HTR-8/SVneo (cell line): ENCODE results near the gene PCK2.

Source experiments
- DNase-seq: peaks from one replicate; pipeline ENCODE4 v3.0.0; 2011; ENCODE audit warnings: low spot score, mixed read lengths; ENCODE audit not compliant: insufficient read length
- FAIRE-seq: peaks from 2 replicates; lab custom pipeline; 2011; peaks lifted over from hg19 to GRCh38; lab: Jason Lieb, UNC

Gene PCK2

GRCh38 chr14:24113379-24113800 is 19.3 kb downstream of the PCK2 start:
- DNase-seq (no peak), FAIRE-seq (no peak)

DNA sequence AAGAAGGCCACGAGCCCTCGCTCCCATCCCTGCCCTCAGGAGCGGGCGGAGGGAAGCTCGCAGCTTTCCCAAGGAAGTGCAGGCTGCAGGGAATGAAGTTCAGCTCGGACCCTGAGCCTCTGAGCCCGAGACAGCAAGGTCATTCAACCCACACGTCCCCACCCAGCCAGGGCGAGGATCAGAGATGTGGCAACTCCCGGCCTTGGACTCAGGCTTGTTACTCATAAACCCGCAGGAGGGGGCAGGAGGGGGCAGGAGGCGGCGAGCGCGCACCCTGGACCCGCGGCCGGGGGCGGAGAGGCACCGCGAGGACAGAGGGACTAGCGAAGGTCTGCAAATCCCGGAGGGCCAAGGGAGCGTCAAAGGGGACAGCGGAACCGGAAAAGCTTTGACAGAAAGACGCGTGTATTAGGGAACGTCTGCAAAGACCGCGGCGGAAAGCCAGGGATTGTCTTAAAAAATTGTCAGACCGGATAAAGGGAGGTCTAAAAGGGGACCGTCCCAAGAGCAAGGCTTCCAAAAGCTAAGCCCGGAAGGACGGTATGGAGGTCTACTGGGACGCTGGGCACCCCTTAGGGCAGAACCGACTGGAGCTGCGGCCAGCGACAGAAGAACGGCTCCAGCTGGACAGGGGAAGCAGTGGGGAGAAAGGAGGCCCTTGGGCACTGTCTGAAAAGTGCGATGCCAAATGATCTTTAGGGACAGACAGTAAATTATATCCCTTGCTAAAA is 19.9 kb downstream of the PCK2 start:
- FAIRE-seq = no peak
- peak; percentile 61 for DNase-seq

DNA sequence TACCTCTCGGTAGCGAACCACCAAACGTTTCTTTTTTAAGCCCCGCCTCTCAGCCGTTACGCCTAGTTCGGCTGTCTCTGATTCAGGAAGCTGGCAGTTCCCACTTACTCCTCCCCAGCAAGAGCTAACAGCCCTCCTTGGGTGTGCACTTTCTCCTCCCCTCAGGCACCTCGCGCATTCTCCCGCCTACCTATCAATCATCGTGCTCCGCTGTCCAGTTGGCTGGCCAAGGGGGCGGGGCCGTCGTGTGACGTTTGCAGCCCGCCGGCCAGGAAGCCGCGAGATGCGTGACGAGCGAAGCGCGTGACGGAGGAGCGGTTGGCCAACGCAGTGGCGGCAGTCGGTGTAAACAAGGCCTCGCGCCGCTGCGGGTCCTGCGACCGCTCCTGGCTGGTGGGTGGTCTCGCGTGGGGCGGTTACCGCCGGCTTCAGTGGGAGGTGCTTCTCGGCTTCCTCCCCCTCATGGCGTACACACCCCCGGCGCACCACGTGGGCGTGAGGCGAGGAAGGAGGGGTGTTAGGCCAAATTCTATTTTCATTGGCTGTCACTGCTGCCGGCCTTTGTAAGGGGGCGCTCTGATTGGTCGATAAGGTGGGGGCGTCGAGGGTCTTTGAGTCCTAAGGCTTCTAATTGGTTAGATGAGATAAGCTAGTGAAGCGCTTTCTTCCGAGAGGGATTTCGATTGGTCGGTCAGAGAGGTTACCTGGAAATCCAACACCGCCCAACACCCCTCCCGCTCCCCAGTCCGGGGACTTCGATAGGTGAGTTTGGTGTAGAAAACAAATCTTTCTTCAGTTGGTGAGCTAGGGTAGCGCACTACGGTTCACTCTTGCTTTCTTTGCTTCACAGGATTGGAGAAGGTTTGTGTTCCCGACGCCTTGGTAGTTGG is 20.7 kb downstream of the PCK2 start, which contains the start of the genes DCAF11 and NRL:
Gene DCAF11, plus strand, starts transcription at position 246 of the 890 bp plus-strand sequence. CDS start 818 bp downstream, outside the sequence.
Gene NRL, minus strand, starts transcription at position 418 of the 890 bp plus-strand sequence. CDS start 32,101 bp downstream, outside the sequence.
- FAIRE-seq (peak; percentile 79), DNase-seq (peak; percentile 93)

- DNase-seq (no peak), FAIRE-seq (no peak)
Observed at GRCh38 chr14:24115422-24116127, 21.5 kb downstream of the PCK2 start.

GRCh38 chr14:24116128-24116814 is 22.2 kb downstream of the PCK2 start:
- FAIRE-seq (no peak), DNase-seq (no peak)

GRCh38 chr14:24117179-24117578 is 23.1 kb downstream of the PCK2 start:
- FAIRE-seq (no peak), DNase-seq (no peak)

- DNase-seq = no peak
- FAIRE-seq = no peak
Observed at GRCh38 chr14:24119691-24120090, 25.6 kb downstream of the PCK2 start.

GRCh38 chr14:24121210-24121609 is 27.1 kb downstream of the PCK2 start:
- FAIRE-seq = no peak

GRCh38 chr14:24122416-24122815 is 28.3 kb downstream of the PCK2 start:
- DNase-seq = no peak
- FAIRE-seq = no peak

More at GRCh38 chr14:24121210-24121609, 27.1 kb downstream of the PCK2 start:
- DNase-seq = no peak

GRCh38 chr14:24122898-24123297 is 28.8 kb downstream of the PCK2 start:
- FAIRE-seq (no peak), DNase-seq (no peak)

- DNase-seq = no peak
- no peak for FAIRE-seq
Observed at GRCh38 chr14:24123424-24124417, 29.6 kb downstream of the PCK2 start.

DNA sequence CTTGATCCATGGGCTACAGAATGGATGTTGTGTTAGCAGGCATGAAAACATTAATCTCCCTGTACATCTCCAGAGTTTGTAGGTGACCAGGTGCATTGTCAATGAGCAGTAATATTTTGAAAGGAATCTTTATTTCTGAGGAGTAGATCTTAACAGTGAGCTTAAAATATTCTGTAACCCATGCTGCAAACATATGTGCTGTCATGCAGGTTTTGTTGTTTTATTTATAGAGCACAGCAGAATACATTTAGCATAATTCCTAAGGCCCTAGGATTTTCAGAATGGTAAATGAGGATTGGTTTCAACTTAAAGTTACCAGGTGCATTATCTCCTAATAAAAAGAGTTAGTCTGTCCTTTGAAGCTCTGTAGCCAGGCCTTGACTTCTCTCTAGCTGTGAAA is 32.8 kb downstream of the PCK2 start:
- FAIRE-seq = no peak

DNA sequence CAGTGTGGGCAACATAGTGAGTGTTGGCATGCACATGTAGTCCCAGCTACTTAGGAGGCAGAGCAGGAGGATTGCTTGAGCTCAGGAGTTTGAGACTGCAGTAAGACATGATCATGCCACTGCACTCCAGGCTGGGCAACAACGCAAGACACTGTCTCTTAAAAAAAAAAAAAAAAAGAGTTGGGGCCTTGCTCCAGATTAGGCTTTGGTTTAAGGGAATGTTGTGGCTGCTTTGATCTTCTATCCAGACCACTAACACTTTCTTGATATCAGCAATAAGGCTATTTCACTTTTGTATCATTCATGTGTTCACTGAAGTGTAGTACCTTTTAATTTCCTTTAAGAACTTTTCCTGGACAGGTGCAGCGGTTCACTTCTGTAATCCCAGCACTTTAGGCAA is 33.6 kb downstream of the PCK2 start:
- DNase-seq = no peak
- FAIRE-seq = no peak

More for the DNA sequence above, 32.8 kb downstream of the PCK2 start:
- no peak for DNase-seq

DNA sequence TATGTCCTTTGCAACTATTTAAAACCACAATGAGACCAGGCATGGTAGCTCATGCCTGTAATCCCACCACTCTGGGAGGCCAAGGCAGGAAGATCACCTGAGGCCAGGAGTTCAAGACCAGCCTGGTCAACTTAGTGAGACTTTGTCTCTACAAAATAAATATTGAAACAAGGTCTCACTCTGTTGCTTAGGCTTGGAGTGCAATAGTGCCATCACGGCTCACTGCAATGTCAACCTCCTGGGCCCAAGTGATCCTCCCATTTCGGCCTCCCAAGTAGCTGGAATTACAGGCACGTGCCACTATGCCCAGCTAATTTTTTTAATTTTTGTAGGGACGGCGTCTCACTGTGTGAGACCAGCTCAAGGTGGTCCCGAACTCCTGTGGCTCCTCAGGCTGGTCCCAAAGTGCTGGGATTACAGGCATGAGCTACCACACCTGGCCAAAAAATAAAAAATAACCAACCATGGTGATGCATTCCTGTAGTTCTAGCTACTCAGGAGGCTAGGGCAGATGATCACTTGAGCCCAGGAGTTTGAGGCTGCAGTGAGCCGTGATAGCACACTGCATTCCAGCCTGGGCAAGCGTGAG is 35.4 kb downstream of the PCK2 start:
- FAIRE-seq (no peak), DNase-seq (no peak)

GRCh38 chr14:24130380-24130716 is 36.2 kb downstream of the PCK2 start, which contains the start of gene FITM1:
Gene FITM1 (plus strand): TSS chr14:24130659. CDS start chr14:24131564, 905 bp downstream.
- DNase-seq = no peak
- no peak for FAIRE-seq

DNA sequence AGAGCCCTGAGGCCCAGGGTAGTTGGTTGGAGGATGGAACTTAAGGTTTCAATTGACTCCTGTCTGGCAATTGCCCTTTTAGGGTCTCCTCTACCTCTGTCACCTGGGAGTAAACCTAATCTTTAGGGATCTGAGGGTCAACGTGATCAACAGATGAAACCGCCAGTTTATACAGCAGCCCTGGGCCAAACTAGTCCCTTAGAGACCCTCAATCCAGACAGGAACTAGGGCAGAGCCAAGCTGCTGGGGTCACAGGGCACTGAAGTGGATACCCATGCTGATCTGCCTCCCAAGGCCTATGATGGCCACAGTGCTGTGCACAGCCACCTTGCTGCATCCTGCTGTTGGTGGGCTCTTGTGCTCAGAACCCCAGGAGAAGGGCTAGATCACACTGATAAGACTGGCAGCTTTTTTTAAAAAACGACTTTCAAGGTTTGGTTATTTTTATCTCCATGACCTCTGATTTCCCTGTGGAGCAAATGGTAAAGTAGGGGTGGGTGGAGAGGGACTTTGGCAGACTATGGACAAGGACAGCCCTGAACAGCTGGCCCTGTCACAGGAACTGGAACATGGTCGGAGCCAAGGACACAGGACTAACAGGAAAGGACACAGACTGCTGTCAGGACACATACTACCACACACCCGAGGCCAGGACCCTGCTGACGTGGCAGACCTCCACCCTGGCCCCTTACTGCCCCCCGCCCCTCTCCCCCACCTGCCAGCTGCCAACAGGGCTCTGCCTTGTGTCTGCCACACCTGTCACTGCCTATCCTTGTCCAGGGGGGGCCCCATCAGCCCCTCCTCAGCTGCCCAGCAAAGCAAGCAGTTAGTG is 36.8 kb downstream of the PCK2 start:
- FAIRE-seq (no peak), DNase-seq (no peak)

GRCh38 chr14:24131549-24131966 is 37.4 kb downstream of the PCK2 start:
- FAIRE-seq = no peak

More at GRCh38 chr14:24131549-24131966, 37.4 kb downstream of the PCK2 start:
- no peak for DNase-seq
